Activated CD8-positive, alpha-beta memory T cell treated with anti-CD3 and anti-CD28 coated beads for 48 hours (primary cell): ENCODE results near the gene LMBRD2.
"Not testable (repeated sequence)": the region's sequence is repeated elsewhere in the genome, so short reads cannot be mapped to it uniquely, and the experiment has no call there.

ENCODE experiments used
- DNase-seq, 3 experiments: peaks; one replicate each; pipeline ENCODE4 v3.0.0-alpha.2; 2020; ENCODE audit warnings: low read depth in 2 of 3, low spot score in 2 of 3

The LMBRD2 gene

GRCh38 chr5:36151434-36152323 lies at the start of gene LMBRD2, which contains the start of gene SKP2:
Gene LMBRD2 (minus strand): TSS chr5:36151887. CDS start chr5:36143349, 8,538 bp downstream.
Gene SKP2 (plus strand): TSS chr5:36152111. CDS start chr5:36152263, 152 bp downstream.
- peak; percentile 77 to 87 (median 86) for DNase-seq

GRCh38 chr5:36200513-36200912 lies 48.8 kb upstream of the LMBRD2 start:
- no peak for DNase-seq

GRCh38 chr5:36199620-36200019 lies 47.9 kb upstream of the LMBRD2 start:
- no peak for DNase-seq

- not testable (repeated sequence) for DNase-seq
Measured at GRCh38 chr5:36198783-36199182, 47.1 kb upstream of the LMBRD2 start.

GRCh38 chr5:36198281-36198680 lies 46.6 kb upstream of the LMBRD2 start:
- no peak for DNase-seq

- no peak for DNase-seq
Measured at GRCh38 chr5:36193746-36194145, 42.1 kb upstream of the LMBRD2 start.

GRCh38 chr5:36184408-36184807 lies 32.7 kb upstream of the LMBRD2 start:
- not testable (repeated sequence) for DNase-seq

- no peak for DNase-seq
Measured at GRCh38 chr5:36181774-36182173, 30.1 kb upstream of the LMBRD2 start.

- no peak for DNase-seq
Measured at GRCh38 chr5:36180556-36181350, 29.1 kb upstream of the LMBRD2 start.

GRCh38 chr5:36179950-36180349 lies 28.3 kb upstream of the LMBRD2 start:
- DNase-seq = no peak

- DNase-seq = no peak
Measured at GRCh38 chr5:36178524-36178890, 26.8 kb upstream of the LMBRD2 start.

- DNase-seq = no peak
Measured at GRCh38 chr5:36177715-36178523, 26.2 kb upstream of the LMBRD2 start.

GRCh38 chr5:36177154-36177553 lies 25.5 kb upstream of the LMBRD2 start:
- no peak for DNase-seq

GRCh38 chr5:36175043-36175442 lies 23.4 kb upstream of the LMBRD2 start:
- no peak for DNase-seq

GRCh38 chr5:36174119-36174518 lies 22.4 kb upstream of the LMBRD2 start:
- DNase-seq = no peak

- no peak for DNase-seq
Measured at GRCh38 chr5:36173426-36173825, 21.7 kb upstream of the LMBRD2 start.

- DNase-seq = no peak
Measured at GRCh38 chr5:36172599-36172998, 20.9 kb upstream of the LMBRD2 start.

GRCh38 chr5:36170832-36171424 lies 19.2 kb upstream of the LMBRD2 start:
- DNase-seq = no peak

- DNase-seq = no peak
Measured at GRCh38 chr5:36168737-36169136, 17.1 kb upstream of the LMBRD2 start.

GRCh38 chr5:36164461-36164860 lies 12.8 kb upstream of the LMBRD2 start:
- DNase-seq = no peak
